ENCODE data around the gene OR52N2. TPM values are rescaled to one million over a fixed set of nuclear protein-coding genes. Genes with fewer than 3 reads are reported as not detected.

The OR52N2 gene
- total and polyA plus RNA-seq, 2 donors (not counting 1 experiment from before 2014, with no cell fraction given) = not detected

GRCh38 chr11:5815534-5815933 is 6.8 kb downstream of the OR52N2 start:
- no peaks in the 10 kb centered on the region for H3K27me3 ChIP-seq (ENCODE audit: control insufficient read depth, insufficient read depth, low read length)
- H3K4me2 ChIP-seq (ENCODE audit: extremely low read depth, insufficient read depth, low read length) = no peak overlapping the region
- no peak overlapping the region for H2AFZ ChIP-seq (ENCODE audit: low read length)
- H3K4me3 ChIP-seq (replicated peaks in 1 of 4; ENCODE audit: control extremely low read depth in 1 of 4, insufficient read depth in 1 of 4, low read depth in 3 of 4, low read length in 4 of 4) = no peak overlapping the region
- no peaks in the 10 kb centered on the region for H3K4me1 ChIP-seq (ENCODE audit: control insufficient read depth, extremely low read depth, insufficient read depth, low read length)
- no peak for DNase-seq (ENCODE audit: low read depth in 2 of 2)
- no peak overlapping the region for H3K27ac ChIP-seq (ENCODE audit: insufficient read depth, low read length)
- no peaks in the 10 kb centered on the region for H3K79me2 ChIP-seq (ENCODE audit: control insufficient read depth, insufficient read depth, low read length)
- H3K9me3 ChIP-seq (ENCODE audit: control insufficient read depth, insufficient read depth, low read depth, low read length) = no peaks in the 10 kb centered on the region
- H3K9ac ChIP-seq (ENCODE audit: insufficient read depth, low read length) = no peak overlapping the region
- no peaks in the 10 kb centered on the region for H4K20me1 ChIP-seq (ENCODE audit: control insufficient read depth, extremely low read depth, insufficient read depth, low read length)
- H3K36me3 ChIP-seq (ENCODE audit: control insufficient read depth, insufficient read depth, low read length) = no peaks in the 10 kb centered on the region
- TF ChIP-seq EZH2 (IDR thresholded peaks at IDR 0.05; ENCODE audit: low read length, missing control alignments) (no peak), CTCF (conservative IDR thresholded peaks at IDR 0.05 in 1 of 2, IDR thresholded peaks at IDR 0.05 in 1 of 2; ENCODE audit: low read depth in 1 of 2, low read length in 2 of 2) (no peak)

GRCh38 chr11:5818245-5818886 is 9.6 kb downstream of the OR52N2 start:
- Histone ChIP-seq H3K27me3 (ENCODE audit: control insufficient read depth, insufficient read depth, low read length) (no peaks in the 10 kb centered on the region), H3K4me3 (replicated peaks in 1 of 4; ENCODE audit: control extremely low read depth in 1 of 4, insufficient read depth in 1 of 4, low read depth in 3 of 4, low read length in 4 of 4) (peak overlapping the region in 1 of 4 experiments; percentile 27), H3K4me1 (ENCODE audit: control insufficient read depth, extremely low read depth, insufficient read depth, low read length) (no peaks in the 10 kb centered on the region), H3K36me3 (ENCODE audit: control insufficient read depth, insufficient read depth, low read length) (no peaks in the 10 kb centered on the region), H3K79me2 (ENCODE audit: control insufficient read depth, insufficient read depth, low read length) (no peaks in the 10 kb centered on the region), H3K4me2 (ENCODE audit: extremely low read depth, insufficient read depth, low read length) (no peak overlapping the region), H3K9me3 (ENCODE audit: control insufficient read depth, insufficient read depth, low read depth, low read length) (no peaks in the 10 kb centered on the region), H3K9ac (ENCODE audit: insufficient read depth, low read length) (no peak overlapping the region), H4K20me1 (ENCODE audit: control insufficient read depth, extremely low read depth, insufficient read depth, low read length) (no peaks in the 10 kb centered on the region), H2AFZ (ENCODE audit: low read length) (peak overlapping the region; percentile 36), H3K27ac (ENCODE audit: insufficient read depth, low read length) (no peak overlapping the region)
- DNase-seq (ENCODE audit: low read depth in 2 of 2) = no peak
- TF ChIP-seq CTCF (conservative IDR thresholded peaks at IDR 0.05 in 1 of 2, IDR thresholded peaks at IDR 0.05 in 1 of 2; ENCODE audit: low read depth in 1 of 2, low read length in 2 of 2) (no peak), EZH2 (IDR thresholded peaks at IDR 0.05; ENCODE audit: low read length, missing control alignments) (no peak)

- Histone ChIP-seq H3K27me3 (ENCODE audit: control insufficient read depth, insufficient read depth, low read length) (no peaks in the 10 kb centered on the region), H3K27ac (ENCODE audit: insufficient read depth, low read length) (no peak overlapping the region), H3K79me2 (ENCODE audit: control insufficient read depth, insufficient read depth, low read length) (no peaks in the 10 kb centered on the region), H3K4me3 (replicated peaks in 1 of 4; ENCODE audit: control extremely low read depth in 1 of 4, insufficient read depth in 1 of 4, low read depth in 3 of 4, low read length in 4 of 4) (no peak overlapping the region), H3K36me3 (ENCODE audit: control insufficient read depth, insufficient read depth, low read length) (no peaks in the 10 kb centered on the region), H3K4me2 (ENCODE audit: extremely low read depth, insufficient read depth, low read length) (no peak overlapping the region), H3K9me3 (ENCODE audit: control insufficient read depth, insufficient read depth, low read depth, low read length) (no peaks in the 10 kb centered on the region), H3K4me1 (ENCODE audit: control insufficient read depth, extremely low read depth, insufficient read depth, low read length) (no peaks in the 10 kb centered on the region), H4K20me1 (ENCODE audit: control insufficient read depth, extremely low read depth, insufficient read depth, low read length) (no peaks in the 10 kb centered on the region), H3K9ac (ENCODE audit: insufficient read depth, low read length) (no peak overlapping the region), H2AFZ (ENCODE audit: low read length) (no peak overlapping the region)
- TF ChIP-seq CTCF (conservative IDR thresholded peaks at IDR 0.05 in 1 of 2, IDR thresholded peaks at IDR 0.05 in 1 of 2; ENCODE audit: low read depth in 1 of 2, low read length in 2 of 2) = no peak
- no peak for TF ChIP-seq EZH2 (IDR thresholded peaks at IDR 0.05; ENCODE audit: low read length, missing control alignments)
- DNase-seq (ENCODE audit: low read depth in 2 of 2) = no peak
Measured at GRCh38 chr11:5831196-5831829, 22.6 kb downstream of the OR52N2 start.
